Measurements from ENCODE around the gene EXOC6B.

Gene EXOC6B

GRCh38 chr2:72694715-72695496, 130.9 kb downstream of the EXOC6B start:
- no peaks in the 10 kb centered on the region for H3K36me3 ChIP-seq (ENCODE audit: control insufficient read depth, insufficient read depth, low read length)
- no peak overlapping the region for H2AFZ ChIP-seq
- H3K9ac ChIP-seq: no peak overlapping the region
- TF ChIP-seq CTCF (IDR thresholded peaks at IDR 0.05): no peak
- no peak overlapping the region for H3K27ac ChIP-seq
- peaks cover 11% of the 10 kb centered on the region for H3K4me1 ChIP-seq
- H3K4me2 ChIP-seq (ENCODE audit: low read length): no peak overlapping the region
- no peaks in the 10 kb centered on the region for H3K79me2 ChIP-seq
- no peaks in the 10 kb centered on the region for H3K9me3 ChIP-seq (ENCODE audit: control insufficient read depth, low read length)
- no peaks in the 10 kb centered on the region for H3K27me3 ChIP-seq (ENCODE audit: control insufficient read depth, insufficient read depth, low read length)
- no peak overlapping the region for H3K4me3 ChIP-seq (ENCODE audit: low read depth, low read length)

GRCh38 chr2:72689579-72690195, 136.1 kb downstream of the EXOC6B start:
- Histone ChIP-seq H3K9me3 (ENCODE audit: control insufficient read depth, low read length) (no peaks in the 10 kb centered on the region), H3K4me1 (peaks cover 8% of the 10 kb centered on the region), H3K79me2 (no peaks in the 10 kb centered on the region), H3K4me2 (ENCODE audit: low read length) (no peak overlapping the region), H2AFZ (no peak overlapping the region), H3K4me3 (ENCODE audit: low read depth, low read length) (no peak overlapping the region), H3K27ac (no peak overlapping the region), H3K27me3 (ENCODE audit: control insufficient read depth, insufficient read depth, low read length) (no peaks in the 10 kb centered on the region), H3K9ac (no peak overlapping the region), H3K36me3 (ENCODE audit: control insufficient read depth, insufficient read depth, low read length) (no peaks in the 10 kb centered on the region)
- no peak for TF ChIP-seq CTCF (IDR thresholded peaks at IDR 0.05)

- Histone ChIP-seq H3K79me2 (no peaks in the 10 kb centered on the region), H2AFZ (no peak overlapping the region), H3K4me1 (peaks cover 5% of the 10 kb centered on the region)
These were observed 140.1 kb downstream of the EXOC6B start for GRCh38 chr2:72685638-72686213.

GRCh38 chr2:72682061-72682460, 143.8 kb downstream of the EXOC6B start:
- Histone ChIP-seq H3K9me3 (ENCODE audit: control insufficient read depth, low read length) (no peaks in the 10 kb centered on the region), H3K4me2 (ENCODE audit: low read length) (no peak overlapping the region), H3K27ac (no peak overlapping the region), H3K36me3 (ENCODE audit: control insufficient read depth, insufficient read depth, low read length) (no peaks in the 10 kb centered on the region), H2AFZ (no peak overlapping the region), H3K79me2 (no peaks in the 10 kb centered on the region), H3K4me3 (ENCODE audit: low read depth, low read length) (no peak overlapping the region), H3K9ac (no peak overlapping the region), H3K4me1 (no peaks in the 10 kb centered on the region), H3K27me3 (ENCODE audit: control insufficient read depth, insufficient read depth, low read length) (no peaks in the 10 kb centered on the region)
- no peak for TF ChIP-seq CTCF (IDR thresholded peaks at IDR 0.05)

More at GRCh38 chr2:72685638-72686213, 140.1 kb downstream of the EXOC6B start:
- TF ChIP-seq CTCF (IDR thresholded peaks at IDR 0.05): no peak
- H3K9ac ChIP-seq: no peak overlapping the region
- no peak overlapping the region for H3K4me2 ChIP-seq (ENCODE audit: low read length)
- no peaks in the 10 kb centered on the region for H3K36me3 ChIP-seq (ENCODE audit: control insufficient read depth, insufficient read depth, low read length)
- H3K27me3 ChIP-seq (ENCODE audit: control insufficient read depth, insufficient read depth, low read length): no peaks in the 10 kb centered on the region
- no peak overlapping the region for H3K4me3 ChIP-seq (ENCODE audit: low read depth, low read length)
- H3K27ac ChIP-seq: no peak overlapping the region
- no peaks in the 10 kb centered on the region for H3K9me3 ChIP-seq (ENCODE audit: control insufficient read depth, low read length)

Measured in parathyroid adenoma (tissue), 2 donors.